K562 (cell line): Measurements from ENCODE around the gene EPHA1. TPM values are rescaled to one million over a fixed set of nuclear protein-coding genes. Genes with fewer than 3 reads are reported as not detected.

Source experiments
- CC2D1A ChIP-seq: fragments of 450-650 bp; IDR thresholded peaks from 2 replicates; pipeline ENCODE4 v1.6.1; 2017; ENCODE audit warnings: mild to moderate bottlenecking
- NFYB ChIP-seq: IDR thresholded peaks from 2 replicates; pipeline ENCODE4 v1.6.1; 2011; ENCODE audit warnings: mild to moderate bottlenecking, moderate library complexity; ENCODE audit not compliant: insufficient read length; ENCODE audit errors: extremely low read depth
- SRF ChIP-seq, 2 experiments: fragments of 250-450, 450-650 bp in 1 of 2; sonication (Bioruptor Pico) in 1 of 2; sonication (generic) in 1 of 2; formaldehyde crosslinking; IDR thresholded peaks; 2 replicates each; pipeline versions ENCODE4 v1.5.0 to v1.5.1; 2020 to 2022; ENCODE audit warnings: mild to moderate bottlenecking in 1 of 2, missing genetic modification reagents in 1 of 2
- SRSF9 ChIP-seq: fragments of 200-400 bp; formaldehyde crosslinking; IDR thresholded peaks from 2 replicates; pipeline ENCODE4 v1.6.1; 2017; ENCODE audit warnings: low read depth, low read length, borderline replicate concordance
- TBL1XR1 ChIP-seq, 2 experiments: IDR thresholded peaks; 2 replicates each; pipeline ENCODE4 v1.6.1; 2012; ENCODE audit warnings: improper control_type of control experiment in 2 of 2, low read length in 2 of 2, mild to moderate bottlenecking in 1 of 2
- TSC22D4 ChIP-seq: fragments of 450-650 bp; IDR thresholded peaks from 2 replicates; pipeline ENCODE4 v1.6.1; 2016; ENCODE audit warnings: missing genetic modification characterization, missing biosample characterization, control low read depth
- ZNF124 ChIP-seq: sonication (generic); formaldehyde crosslinking; IDR thresholded peaks from 2 replicates; pipeline ENCODE4 v1.8.1; 2022; ENCODE audit warnings: missing genetic modification reagents
- ZNF79 ChIP-seq: fragments of 250-450 bp; sonication (Bioruptor Pico); IDR thresholded peaks from 2 replicates; pipeline ENCODE4 v1.4.0; 2020; ENCODE audit warnings: low read depth, mild to moderate bottlenecking, moderate library complexity
- polyA plus RNA-seq, 8 experiments: library from polyadenylated mRNA; depleted of rRNA in 4 of 8; stranded (reverse) in 5 of 8; unstranded in 3 of 8; fragments of >200 nt; fragmentation: Nextera tagmentation in 2 of 8; fragmentation: Illumina TruSeq in 1 of 8; extraction: Ambion mirVana in 2 of 8; extraction: Trizol in 1 of 8; gene quantifications; 2 replicates each; pipeline versions ENCODE4 v1.2.1 to v1.2.3, GENCODE V29; 2011 to 2014; ENCODE audit warnings: inconsistent platforms in 1 of 8, missing spikeins in 1 of 8
- total RNA-seq, 7 experiments: library from RNA; depleted of rRNA in 6 of 7; stranded (reverse); fragments of >200 nt in 6 of 7; fragmentation: Illumina TruSeq in 2 of 7; extraction: Trizol in 2 of 7; gene quantifications; 2 replicates each; pipeline versions ENCODE4 v1.2.1 to v1.2.3, GENCODE V29; 2011 to 2021; ENCODE audit warnings: low replicate concordance in 1 of 7
- TF ChIP-seq, protein P1 (sequence below), 2 experiments: fragments of 450-650 bp; IDR thresholded peaks; 2 replicates each; pipeline ENCODE4 v1.6.1; 2018; ENCODE audit warnings: mild to moderate bottlenecking in 2 of 2, low read depth in 1 of 2; ENCODE audit not compliant: partially characterized antibody in 2 of 2
- TF ChIP-seq, protein P2 (sequence below), 2 experiments: fragments of 450-650 bp in 1 of 2; sonication (generic) in 1 of 2; formaldehyde crosslinking; conservative IDR thresholded peaks; 2 replicates each; pipeline versions ENCODE4 v1.4.0 to v1.8.1; 2020 to 2022; ENCODE audit warnings: mild to moderate bottlenecking in 1 of 2, missing genetic modification reagents in 1 of 2
- TF ChIP-seq, protein P3 (sequence below): sonication (generic); formaldehyde crosslinking; IDR thresholded peaks from 2 replicates; pipeline ENCODE4 v1.8.1; 2022; ENCODE audit warnings: missing genetic modification reagents
- TF ChIP-seq, protein P4 (sequence below): sonication (generic); IDR thresholded peaks from 2 replicates; pipeline ENCODE4 v1.6.1; 2016
- TF ChIP-seq, protein P5 (sequence below): fragments of 250-450 bp; sonication (Bioruptor Pico); IDR thresholded peaks from 2 replicates; pipeline ENCODE4 v1.4.0; 2020; ENCODE audit warnings: mild to moderate bottlenecking, moderate library complexity
- TF ChIP-seq, protein P6 (sequence below): sonication (generic); formaldehyde crosslinking; IDR thresholded peaks from 2 replicates; pipeline ENCODE4 v1.8.0; 2022; ENCODE audit warnings: mild to moderate bottlenecking, missing genetic modification reagents

The EPHA1 gene
- total and polyA plus RNA-seq, 9 of the 15 experiments (the other 6 are each of a cell fraction or from before 2014, with no cell fraction given) = 0.22 to 0.57 (median 0.32) TPM; not detected in 6

DNA sequence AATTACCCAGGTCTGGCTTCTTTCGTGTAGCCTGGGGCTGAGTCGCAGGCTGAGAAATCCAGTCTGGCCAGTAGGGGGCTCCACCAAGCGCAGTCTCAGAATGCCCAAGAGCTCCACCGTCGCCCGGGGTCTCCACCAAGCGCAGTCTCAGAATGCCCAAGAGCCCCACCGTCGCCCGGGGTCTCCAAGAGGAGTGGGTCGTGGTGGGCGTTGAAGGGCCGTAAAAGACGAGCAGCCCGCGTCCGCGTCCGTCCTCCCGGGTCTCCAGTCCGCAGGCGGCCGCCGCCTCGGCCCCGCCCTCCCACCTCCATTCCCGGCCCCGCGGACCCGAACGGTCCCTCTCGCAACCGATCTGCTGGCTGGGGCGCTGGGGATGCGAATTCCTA is 28.4 kb downstream of the EPHA1 start (continued):
- TF ChIP-seq, protein P1, sequence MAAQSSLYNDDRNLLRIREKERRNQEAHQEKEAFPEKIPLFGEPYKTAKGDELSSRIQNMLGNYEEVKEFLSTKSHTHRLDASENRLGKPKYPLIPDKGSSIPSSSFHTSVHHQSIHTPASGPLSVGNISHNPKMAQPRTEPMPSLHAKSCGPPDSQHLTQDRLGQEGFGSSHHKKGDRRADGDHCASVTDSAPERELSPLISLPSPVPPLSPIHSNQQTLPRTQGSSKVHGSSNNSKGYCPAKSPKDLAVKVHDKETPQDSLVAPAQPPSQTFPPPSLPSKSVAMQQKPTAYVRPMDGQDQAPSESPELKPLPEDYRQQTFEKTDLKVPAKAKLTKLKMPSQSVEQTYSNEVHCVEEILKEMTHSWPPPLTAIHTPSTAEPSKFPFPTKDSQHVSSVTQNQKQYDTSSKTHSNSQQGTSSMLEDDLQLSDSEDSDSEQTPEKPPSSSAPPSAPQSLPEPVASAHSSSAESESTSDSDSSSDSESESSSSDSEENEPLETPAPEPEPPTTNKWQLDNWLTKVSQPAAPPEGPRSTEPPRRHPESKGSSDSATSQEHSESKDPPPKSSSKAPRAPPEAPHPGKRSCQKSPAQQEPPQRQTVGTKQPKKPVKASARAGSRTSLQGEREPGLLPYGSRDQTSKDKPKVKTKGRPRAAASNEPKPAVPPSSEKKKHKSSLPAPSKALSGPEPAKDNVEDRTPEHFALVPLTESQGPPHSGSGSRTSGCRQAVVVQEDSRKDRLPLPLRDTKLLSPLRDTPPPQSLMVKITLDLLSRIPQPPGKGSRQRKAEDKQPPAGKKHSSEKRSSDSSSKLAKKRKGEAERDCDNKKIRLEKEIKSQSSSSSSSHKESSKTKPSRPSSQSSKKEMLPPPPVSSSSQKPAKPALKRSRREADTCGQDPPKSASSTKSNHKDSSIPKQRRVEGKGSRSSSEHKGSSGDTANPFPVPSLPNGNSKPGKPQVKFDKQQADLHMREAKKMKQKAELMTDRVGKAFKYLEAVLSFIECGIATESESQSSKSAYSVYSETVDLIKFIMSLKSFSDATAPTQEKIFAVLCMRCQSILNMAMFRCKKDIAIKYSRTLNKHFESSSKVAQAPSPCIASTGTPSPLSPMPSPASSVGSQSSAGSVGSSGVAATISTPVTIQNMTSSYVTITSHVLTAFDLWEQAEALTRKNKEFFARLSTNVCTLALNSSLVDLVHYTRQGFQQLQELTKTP (IDR thresholded peaks at IDR 0.05; ENCODE audit: low read depth in 1 of 2, partially characterized antibody in 2 of 2) = no peak
- TF ChIP-seq ZNF79 (no peak), SRF (CRISPR knock-in tag; IDR thresholded peaks at IDR 0.05) (no peak), NFYB (no peak), SRSF9 (no peak), TBL1XR1 (IDR thresholded peaks at IDR 0.05; ENCODE audit: low read length in 2 of 2) (peak in 1 of 2 experiments; percentile 54; a peak in 1 of 4 replicates), TSC22D4 (tag) (no peak), ZNF124 (CRISPR knock-in tag) (no peak), CC2D1A (peak; percentile 90)
- TF ChIP-seq, protein P2, sequence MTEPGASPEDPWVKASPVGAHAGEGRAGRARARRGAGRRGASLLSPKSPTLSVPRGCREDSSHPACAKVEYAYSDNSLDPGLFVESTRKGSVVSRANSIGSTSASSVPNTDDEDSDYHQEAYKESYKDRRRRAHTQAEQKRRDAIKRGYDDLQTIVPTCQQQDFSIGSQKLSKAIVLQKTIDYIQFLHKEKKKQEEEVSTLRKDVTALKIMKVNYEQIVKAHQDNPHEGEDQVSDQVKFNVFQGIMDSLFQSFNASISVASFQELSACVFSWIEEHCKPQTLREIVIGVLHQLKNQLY (CRISPR knock-in tag; conservative IDR thresholded peaks at IDR 0.05) = no peak
- TF ChIP-seq, protein P3, sequence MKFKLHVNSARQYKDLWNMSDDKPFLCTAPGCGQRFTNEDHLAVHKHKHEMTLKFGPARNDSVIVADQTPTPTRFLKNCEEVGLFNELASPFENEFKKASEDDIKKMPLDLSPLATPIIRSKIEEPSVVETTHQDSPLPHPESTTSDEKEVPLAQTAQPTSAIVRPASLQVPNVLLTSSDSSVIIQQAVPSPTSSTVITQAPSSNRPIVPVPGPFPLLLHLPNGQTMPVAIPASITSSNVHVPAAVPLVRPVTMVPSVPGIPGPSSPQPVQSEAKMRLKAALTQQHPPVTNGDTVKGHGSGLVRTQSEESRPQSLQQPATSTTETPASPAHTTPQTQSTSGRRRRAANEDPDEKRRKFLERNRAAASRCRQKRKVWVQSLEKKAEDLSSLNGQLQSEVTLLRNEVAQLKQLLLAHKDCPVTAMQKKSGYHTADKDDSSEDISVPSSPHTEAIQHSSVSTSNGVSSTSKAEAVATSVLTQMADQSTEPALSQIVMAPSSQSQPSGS = no peak
- TF ChIP-seq, protein P4, sequence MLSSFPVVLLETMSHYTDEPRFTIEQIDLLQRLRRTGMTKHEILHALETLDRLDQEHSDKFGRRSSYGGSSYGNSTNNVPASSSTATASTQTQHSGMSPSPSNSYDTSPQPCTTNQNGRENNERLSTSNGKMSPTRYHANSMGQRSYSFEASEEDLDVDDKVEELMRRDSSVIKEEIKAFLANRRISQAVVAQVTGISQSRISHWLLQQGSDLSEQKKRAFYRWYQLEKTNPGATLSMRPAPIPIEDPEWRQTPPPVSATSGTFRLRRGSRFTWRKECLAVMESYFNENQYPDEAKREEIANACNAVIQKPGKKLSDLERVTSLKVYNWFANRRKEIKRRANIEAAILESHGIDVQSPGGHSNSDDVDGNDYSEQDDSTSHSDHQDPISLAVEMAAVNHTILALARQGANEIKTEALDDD = no peak
- TF ChIP-seq, protein P5, sequence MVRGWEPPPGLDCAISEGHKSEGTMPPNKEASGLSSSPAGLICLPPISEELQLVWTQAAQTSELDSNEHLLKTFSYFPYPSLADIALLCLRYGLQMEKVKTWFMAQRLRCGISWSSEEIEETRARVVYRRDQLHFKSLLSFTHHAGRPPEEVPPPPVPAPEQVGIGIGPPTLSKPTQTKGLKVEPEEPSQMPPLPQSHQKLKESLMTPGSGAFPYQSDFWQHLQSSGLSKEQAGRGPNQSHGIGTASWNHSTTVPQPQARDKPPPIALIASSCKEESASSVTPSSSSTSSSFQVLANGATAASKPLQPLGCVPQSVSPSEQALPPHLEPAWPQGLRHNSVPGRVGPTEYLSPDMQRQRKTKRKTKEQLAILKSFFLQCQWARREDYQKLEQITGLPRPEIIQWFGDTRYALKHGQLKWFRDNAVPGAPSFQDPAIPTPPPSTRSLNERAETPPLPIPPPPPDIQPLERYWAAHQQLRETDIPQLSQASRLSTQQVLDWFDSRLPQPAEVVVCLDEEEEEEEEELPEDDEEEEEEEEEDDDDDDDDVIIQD (CRISPR knock-in tag) = no peak
- TF ChIP-seq, protein P6, sequence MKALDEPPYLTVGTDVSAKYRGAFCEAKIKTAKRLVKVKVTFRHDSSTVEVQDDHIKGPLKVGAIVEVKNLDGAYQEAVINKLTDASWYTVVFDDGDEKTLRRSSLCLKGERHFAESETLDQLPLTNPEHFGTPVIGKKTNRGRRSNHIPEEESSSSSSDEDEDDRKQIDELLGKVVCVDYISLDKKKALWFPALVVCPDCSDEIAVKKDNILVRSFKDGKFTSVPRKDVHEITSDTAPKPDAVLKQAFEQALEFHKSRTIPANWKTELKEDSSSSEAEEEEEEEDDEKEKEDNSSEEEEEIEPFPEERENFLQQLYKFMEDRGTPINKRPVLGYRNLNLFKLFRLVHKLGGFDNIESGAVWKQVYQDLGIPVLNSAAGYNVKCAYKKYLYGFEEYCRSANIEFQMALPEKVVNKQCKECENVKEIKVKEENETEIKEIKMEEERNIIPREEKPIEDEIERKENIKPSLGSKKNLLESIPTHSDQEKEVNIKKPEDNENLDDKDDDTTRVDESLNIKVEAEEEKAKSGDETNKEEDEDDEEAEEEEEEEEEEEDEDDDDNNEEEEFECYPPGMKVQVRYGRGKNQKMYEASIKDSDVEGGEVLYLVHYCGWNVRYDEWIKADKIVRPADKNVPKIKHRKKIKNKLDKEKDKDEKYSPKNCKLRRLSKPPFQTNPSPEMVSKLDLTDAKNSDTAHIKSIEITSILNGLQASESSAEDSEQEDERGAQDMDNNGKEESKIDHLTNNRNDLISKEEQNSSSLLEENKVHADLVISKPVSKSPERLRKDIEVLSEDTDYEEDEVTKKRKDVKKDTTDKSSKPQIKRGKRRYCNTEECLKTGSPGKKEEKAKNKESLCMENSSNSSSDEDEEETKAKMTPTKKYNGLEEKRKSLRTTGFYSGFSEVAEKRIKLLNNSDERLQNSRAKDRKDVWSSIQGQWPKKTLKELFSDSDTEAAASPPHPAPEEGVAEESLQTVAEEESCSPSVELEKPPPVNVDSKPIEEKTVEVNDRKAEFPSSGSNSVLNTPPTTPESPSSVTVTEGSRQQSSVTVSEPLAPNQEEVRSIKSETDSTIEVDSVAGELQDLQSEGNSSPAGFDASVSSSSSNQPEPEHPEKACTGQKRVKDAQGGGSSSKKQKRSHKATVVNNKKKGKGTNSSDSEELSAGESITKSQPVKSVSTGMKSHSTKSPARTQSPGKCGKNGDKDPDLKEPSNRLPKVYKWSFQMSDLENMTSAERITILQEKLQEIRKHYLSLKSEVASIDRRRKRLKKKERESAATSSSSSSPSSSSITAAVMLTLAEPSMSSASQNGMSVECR (CRISPR knock-in tag) = no peak
